ENCODE results near the gene TMEM143.

The TMEM143 gene

GRCh38 chr19:48391100-48392005, 27.6 kb upstream of the TMEM143 start, which contains the start of gene KDELR1:
KDELR1 (minus strand) TSS chr19:48391551; CDS start chr19:48391358, 193 bp downstream.
- ChIA-PET POLR2A (interaction anchor here (0.7 to 1.0 kb wide), 3 partner anchors 27 to 66 kb away, joined by 3 to 4 read pairs (median 3); partner anchors contain the start of gene EMP3), CTCF (interaction anchor here (0.6 to 2.2 kb wide), 20 partner anchors 9 to 193 kb away, joined by 3 to 14 read pairs (median 4); partner anchors contain the start of genes SYNGR4 and TMEM143)
- H3K27me3 ChIP-seq (replicated peaks in 2 of 5; ENCODE audit: control insufficient read depth in 4 of 5, insufficient read depth in 5 of 5, low read length in 4 of 5) = peaks cover 0 to 40% (median 17%) of the 10 kb centered on the region in 5 experiments
- H3K27ac ChIP-seq (ENCODE audit: insufficient read depth in 1 of 2, low read depth in 1 of 2, low read length in 2 of 2, poor library complexity in 1 of 2, severe bottlenecking in 2 of 2) = peak within 1 kb of the TSS; percentile 92 to 97
- no peaks in the 10 kb centered on the region for H3K9me3 ChIP-seq (ENCODE audit: control extremely low read depth in 1 of 5, control insufficient read depth in 4 of 5, insufficient read depth in 2 of 5, low read depth in 1 of 5, low read length in 4 of 5)
- 8% methylated on average over 15 of the region's 42 CpGs for WGBS (ENCODE audit: insufficient coverage)
- H3K4me3 ChIP-seq (ENCODE audit: control insufficient read depth in 1 of 7, extremely low read depth in 1 of 7, insufficient read depth in 4 of 7, low read depth in 2 of 7, low read length in 6 of 7) = peak within 1 kb of the TSS; percentile 77 to 96 (median 86)
- H3K36me3 ChIP-seq (ENCODE audit: control insufficient read depth in 4 of 4, insufficient read depth in 4 of 4, low read length in 3 of 4) = peaks cover 8 to 21% (median 19%) of the 10 kb centered on the region in 4 experiments
- DNase-seq = peak; percentile 59 to 70 (median 65)
- peaks cover 0 to 35% (median 27%) of the 10 kb centered on the region in 4 experiments for H3K4me1 ChIP-seq (ENCODE audit: control extremely low read depth in 1 of 4, control insufficient read depth in 4 of 4, insufficient read depth in 4 of 4, low read length in 3 of 4)

DNA sequence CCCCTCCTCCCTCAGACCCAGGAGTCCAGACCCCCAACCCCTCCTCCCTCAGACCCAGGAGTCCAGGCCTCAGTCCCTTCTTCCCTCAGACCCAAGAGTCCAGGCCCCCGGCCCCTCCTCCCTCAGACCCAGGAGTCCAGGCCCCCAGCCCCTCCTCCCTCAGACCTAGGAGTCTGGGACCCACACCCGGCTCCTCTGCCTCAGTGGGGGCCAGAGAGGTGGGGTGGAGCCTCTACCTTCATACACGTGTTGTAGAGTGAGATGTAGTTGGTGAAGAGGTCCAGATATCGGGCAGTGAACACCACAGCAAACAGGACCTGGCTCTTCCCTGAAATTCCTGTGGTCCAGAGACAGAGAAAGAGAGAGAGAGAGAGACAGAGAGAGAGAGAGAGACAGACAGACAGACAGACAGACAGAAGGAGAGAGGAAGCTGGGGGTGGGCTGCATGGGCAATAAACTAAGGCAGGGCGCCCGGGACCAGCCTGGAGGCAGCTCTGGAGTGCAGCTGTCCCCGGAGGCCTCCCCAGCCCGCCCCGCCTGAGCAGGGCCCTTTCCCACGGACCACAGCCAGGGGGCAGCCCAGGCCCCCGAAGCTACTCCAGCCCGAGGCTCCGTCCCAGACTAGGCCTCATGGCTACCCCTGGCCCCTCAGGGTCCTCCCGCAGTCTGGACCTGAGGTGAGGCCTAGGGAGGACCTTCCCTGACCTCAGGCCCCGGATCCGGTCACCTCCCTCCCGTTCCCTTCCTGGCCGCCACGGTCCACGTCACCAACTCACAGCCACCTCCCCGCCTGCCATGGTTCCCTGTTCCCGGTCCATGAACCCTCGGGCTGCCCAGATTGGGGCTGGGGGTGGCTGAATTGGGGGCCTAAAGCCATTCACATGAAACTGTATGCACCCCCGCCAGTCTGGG, 26.7 kb upstream of the TMEM143 start:
- ChIA-PET POLR2A (interaction anchor here (1.0 kb wide), 2 partner anchors 53 to 65 kb away, joined by 3 read pairs; partner anchors contain the start of gene EMP3), CTCF (interaction anchor here (0.9 to 2.2 kb wide), 16 partner anchors 10 to 103 kb away, joined by 3 to 14 read pairs (median 4); partner anchors contain the start of genes SYNGR4 and TMEM143)
- peak; percentile 67 to 84 (median 81) for DNase-seq
- H3K27ac ChIP-seq (ENCODE audit: insufficient read depth in 1 of 2, low read depth in 1 of 2, low read length in 2 of 2, poor library complexity in 1 of 2, severe bottlenecking in 2 of 2) = peak overlapping the region; percentile 92 to 97
- peaks cover 8 to 27% (median 25%) of the 10 kb centered on the region in 4 experiments for H3K36me3 ChIP-seq (ENCODE audit: control insufficient read depth in 4 of 4, insufficient read depth in 4 of 4, low read length in 3 of 4)
- H3K9me3 ChIP-seq (ENCODE audit: control extremely low read depth in 1 of 5, control insufficient read depth in 4 of 5, insufficient read depth in 2 of 5, low read depth in 1 of 5, low read length in 4 of 5) = no peaks in the 10 kb centered on the region
- H3K4me3 ChIP-seq (ENCODE audit: control insufficient read depth in 1 of 7, extremely low read depth in 1 of 7, insufficient read depth in 4 of 7, low read depth in 2 of 7, low read length in 6 of 7) = peak overlapping the region; percentile 77 to 96 (median 86)
- H3K27me3 ChIP-seq (replicated peaks in 2 of 5; ENCODE audit: control insufficient read depth in 4 of 5, insufficient read depth in 5 of 5, low read length in 4 of 5) = peaks cover 0 to 31% (median 10%) of the 10 kb centered on the region in 5 experiments
- peaks cover 0 to 35% (median 27%) of the 10 kb centered on the region in 4 experiments for H3K4me1 ChIP-seq (ENCODE audit: control extremely low read depth in 1 of 4, control insufficient read depth in 4 of 4, insufficient read depth in 4 of 4, low read length in 3 of 4)
- WGBS (ENCODE audit: insufficient coverage) = 0% methylated on average over 15 of the region's 24 CpGs

DNA sequence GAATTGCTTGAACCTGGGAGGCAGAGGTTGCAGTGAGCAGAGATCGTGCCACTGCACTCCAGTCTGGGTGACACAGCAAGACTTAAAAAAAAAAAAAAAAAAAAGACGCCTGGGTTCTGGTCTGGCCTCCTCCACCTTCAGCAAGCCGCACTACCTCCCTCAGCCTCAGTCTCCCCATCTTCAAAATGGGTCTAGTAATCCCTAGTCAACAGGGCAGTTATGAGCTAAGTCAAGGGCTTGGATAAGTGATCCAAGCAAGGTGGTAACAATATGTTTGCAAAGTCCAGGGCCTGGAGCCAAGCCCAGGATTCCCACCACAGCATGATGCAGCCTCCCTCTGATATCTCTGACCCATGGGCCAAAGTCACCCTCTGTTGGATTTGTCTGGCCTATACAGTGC, 23.2 kb upstream of the TMEM143 start:
- H3K4me3 ChIP-seq (ENCODE audit: control insufficient read depth in 1 of 7, extremely low read depth in 1 of 7, insufficient read depth in 4 of 7, low read depth in 2 of 7, low read length in 6 of 7) = no peak overlapping the region
- H3K36me3 ChIP-seq (ENCODE audit: control insufficient read depth in 4 of 4, insufficient read depth in 4 of 4, low read length in 3 of 4) = peaks cover 8 to 58% (median 51%) of the 10 kb centered on the region in 4 experiments
- H3K27me3 ChIP-seq (replicated peaks in 2 of 5; ENCODE audit: control insufficient read depth in 4 of 5, insufficient read depth in 5 of 5, low read length in 4 of 5) = no peaks in the 10 kb centered on the region
- WGBS (ENCODE audit: insufficient coverage) = 100% methylated on average over 1 of the region's 3 CpGs
- no peak for DNase-seq
- POLR2A ChIA-PET = no interaction called here
- H3K4me1 ChIP-seq (ENCODE audit: control extremely low read depth in 1 of 4, control insufficient read depth in 4 of 4, insufficient read depth in 4 of 4, low read length in 3 of 4) = peaks cover 0 to 16% (median 12%) of the 10 kb centered on the region in 4 experiments
- CTCF ChIA-PET = interaction anchor here (0.6 kb wide), 1 partner anchor 46 kb away, joined by 3 read pairs; no protein-coding TSS in a partner anchor
- H3K9me3 ChIP-seq (ENCODE audit: control extremely low read depth in 1 of 5, control insufficient read depth in 4 of 5, insufficient read depth in 2 of 5, low read depth in 1 of 5, low read length in 4 of 5) = no peaks in the 10 kb centered on the region
- H3K27ac ChIP-seq (ENCODE audit: insufficient read depth in 1 of 2, low read depth in 1 of 2, low read length in 2 of 2, poor library complexity in 1 of 2, severe bottlenecking in 2 of 2) = no peak overlapping the region

- Histone ChIP-seq H3K4me3 (ENCODE audit: control insufficient read depth in 1 of 7, extremely low read depth in 1 of 7, insufficient read depth in 4 of 7, low read depth in 2 of 7, low read length in 6 of 7) (no peak overlapping the region), H3K9me3 (ENCODE audit: control extremely low read depth in 1 of 5, control insufficient read depth in 4 of 5, insufficient read depth in 2 of 5, low read depth in 1 of 5, low read length in 4 of 5) (no peaks in the 10 kb centered on the region), H3K4me1 (ENCODE audit: control extremely low read depth in 1 of 4, control insufficient read depth in 4 of 4, insufficient read depth in 4 of 4, low read length in 3 of 4) (peaks cover 0 to 9% (median 7%) of the 10 kb centered on the region in 4 experiments), H3K27me3 (replicated peaks in 2 of 5; ENCODE audit: control insufficient read depth in 4 of 5, insufficient read depth in 5 of 5, low read length in 4 of 5) (no peaks in the 10 kb centered on the region), H3K36me3 (ENCODE audit: control insufficient read depth in 4 of 4, insufficient read depth in 4 of 4, low read length in 3 of 4) (peaks cover 9 to 63% (median 56%) of the 10 kb centered on the region in 4 experiments), H3K27ac (ENCODE audit: insufficient read depth in 1 of 2, low read depth in 1 of 2, low read length in 2 of 2, poor library complexity in 1 of 2, severe bottlenecking in 2 of 2) (no peak overlapping the region)
- CTCF ChIA-PET = no interaction called here
- DNase-seq = no peak
- 95% methylated on average over 7 of the region's 7 CpGs for WGBS (ENCODE audit: insufficient coverage)
- POLR2A ChIA-PET = no interaction called here
Measured at GRCh38 chr19:48385461-48386087, 21.8 kb upstream of the TMEM143 start.

- CTCF ChIA-PET = interaction anchor here (0.7 kb wide), 1 partner anchor 1753 kb away, joined by 3 read pairs; no protein-coding TSS in a partner anchor
- no peaks in the 10 kb centered on the region for H3K27me3 ChIP-seq (replicated peaks in 2 of 5; ENCODE audit: control insufficient read depth in 4 of 5, insufficient read depth in 5 of 5, low read length in 4 of 5)
- POLR2A ChIA-PET = no interaction called here
- H3K27ac ChIP-seq (ENCODE audit: insufficient read depth in 1 of 2, low read depth in 1 of 2, low read length in 2 of 2, poor library complexity in 1 of 2, severe bottlenecking in 2 of 2) = no peak overlapping the region
- peaks cover 2 to 46% (median 44%) of the 10 kb centered on the region in 4 experiments for H3K36me3 ChIP-seq (ENCODE audit: control insufficient read depth in 4 of 4, insufficient read depth in 4 of 4, low read length in 3 of 4)
- no peaks in the 10 kb centered on the region for H3K4me1 ChIP-seq (ENCODE audit: control extremely low read depth in 1 of 4, control insufficient read depth in 4 of 4, insufficient read depth in 4 of 4, low read length in 3 of 4)
- 80% methylated on average over 8 of the region's 8 CpGs for WGBS (ENCODE audit: insufficient coverage)
- H3K9me3 ChIP-seq (ENCODE audit: control extremely low read depth in 1 of 5, control insufficient read depth in 4 of 5, insufficient read depth in 2 of 5, low read depth in 1 of 5, low read length in 4 of 5) = no peaks in the 10 kb centered on the region
- H3K4me3 ChIP-seq (ENCODE audit: control insufficient read depth in 1 of 7, extremely low read depth in 1 of 7, insufficient read depth in 4 of 7, low read depth in 2 of 7, low read length in 6 of 7) = no peak overlapping the region
- DNase-seq = no peak
Measured at GRCh38 chr19:48382286-48382685, 18.5 kb upstream of the TMEM143 start.
